Tibial nerve (tissue), 4 donors: ENCODE measurements around the gene MYO7A.

ENCODE experiments used
- CTCF ChIP-seq, 5 experiments: fragments of 200-600 bp in 3 of 5; fragments of 450-650 bp in 2 of 5; sonication (generic) in 3 of 5; IDR thresholded peaks; one replicate each; pipeline ENCODE4 v1.5.1; 2016 to 2019; ENCODE audit warnings: antibody characterized with exemption in 5 of 5, mild to moderate bottlenecking in 3 of 5, moderate library complexity in 2 of 5
- EP300 ChIP-seq, 2 donors: sonication (generic); formaldehyde crosslinking; IDR thresholded peaks; one replicate each; pipeline ENCODE4 v1.6.1; 2017; ENCODE audit warnings: antibody characterized with exemption in 2 of 2, mild to moderate bottlenecking in 1 of 2
- POLR2A ChIP-seq, 2 donors: fragments of 450-650 bp; IDR thresholded peaks; one replicate each; pipeline ENCODE4 v1.6.1; 2017; ENCODE audit warnings: antibody characterized with exemption in 2 of 2, mild to moderate bottlenecking in 2 of 2, moderate library complexity in 2 of 2

GRCh38 chr11:77144196-77144856 is 16.3 kb downstream of the MYO7A start:
- no peak for TF ChIP-seq CTCF (IDR thresholded peaks at IDR 0.05)
- no peak for TF ChIP-seq POLR2A (IDR thresholded peaks at IDR 0.05)
- TF ChIP-seq EP300 (IDR thresholded peaks at IDR 0.05), result no peak
